Stimulated activated CD4-positive, alpha-beta T cell treated with anti-CD3 and anti-CD28 coated beads, Interleukin-1b, Interleukin-23, amount 100 ng/mL, for 24 hours (primary cell): ENCODE measurements around the gene PTGDS.

Source experiments
- DNase-seq, 4 experiments: peaks; one replicate each; pipeline ENCODE4 v3.0.0-alpha.2; 2020; ENCODE audit warnings: low read depth in 4 of 4, low spot score in 1 of 4

Gene PTGDS

GRCh38 chr9:136957461-136957860, 19.8 kb upstream of the PTGDS start:
- DNase-seq = no peak

- no peak for DNase-seq
Measured at GRCh38 chr9:136957901-136958300, 19.4 kb upstream of the PTGDS start.

GRCh38 chr9:136958473-136958872, 18.8 kb upstream of the PTGDS start:
- DNase-seq = no peak

- no peak for DNase-seq
Measured at GRCh38 chr9:136958898-136959850, 18.1 kb upstream of the PTGDS start.

GRCh38 chr9:136960212-136960937, 16.9 kb upstream of the PTGDS start:
- DNase-seq = no peak

- no peak for DNase-seq
Measured at GRCh38 chr9:136960938-136961275, 16.4 kb upstream of the PTGDS start.

- DNase-seq = no peak
Measured at GRCh38 chr9:136961279-136962065, 15.8 kb upstream of the PTGDS start.

GRCh38 chr9:136962163-136962562, 15.1 kb upstream of the PTGDS start:
- DNase-seq = no peak

- no peak for DNase-seq
Measured at GRCh38 chr9:136962701-136963248, 14.5 kb upstream of the PTGDS start.

- DNase-seq = no peak
Measured at GRCh38 chr9:136963341-136963740, 14.0 kb upstream of the PTGDS start.

GRCh38 chr9:136963751-136964150, 13.6 kb upstream of the PTGDS start:
- no peak for DNase-seq

GRCh38 chr9:136964171-136964689, 13.1 kb upstream of the PTGDS start:
- DNase-seq = no peak

- no peak for DNase-seq
Measured at GRCh38 chr9:136964833-136965422, 12.4 kb upstream of the PTGDS start.

- no peak for DNase-seq
Measured at GRCh38 chr9:136965771-136966484, 11.4 kb upstream of the PTGDS start.

- no peak for DNase-seq
Measured at GRCh38 chr9:136968333-136969127, 8.8 kb upstream of the PTGDS start.

- DNase-seq = no peak
Measured at GRCh38 chr9:136969150-136969549, 8.2 kb upstream of the PTGDS start.

GRCh38 chr9:136969774-136970173, 7.5 kb upstream of the PTGDS start:
- no peak for DNase-seq

GRCh38 chr9:136970361-136970760, 6.9 kb upstream of the PTGDS start:
- DNase-seq = no peak

- DNase-seq = no peak
Measured at GRCh38 chr9:136971746-136972145, 5.6 kb upstream of the PTGDS start.
